SK-N-SH (cell line): Measurements from ENCODE around the gene DEPDC5. TPM values are rescaled to one million over a fixed set of nuclear protein-coding genes. Genes with fewer than 3 reads are reported as not detected.

ENCODE experiments used
- CTCF ChIA-PET: fragments of 300-600, 350-600 bp; formaldehyde crosslinking; extraction: SDS; loops from one replicate; lab custom pipeline; 2021; lab: Yijun Ruan, JAX
- POLR2A ChIA-PET: fragments of 350-600 bp; sonication (Branson Sonifier 250); formaldehyde crosslinking; extraction: SDS; loops from one replicate; lab custom pipeline; 2020; ENCODE audit warnings: antibody characterized with exemption, inconsistent platforms; lab: Yijun Ruan, JAX
- DNase-seq: peaks from one replicate; pipeline ENCODE4 v3.0.0; 2012
- H2AFZ ChIP-seq: fragments of 200-600 bp; sonication (generic); 2 replicates; pipeline ENCODE4 v1.8.1; 2016; ENCODE audit warnings: antibody characterized with exemption, mild to moderate bottlenecking, low read depth
- H3F3A ChIP-seq: fragments of 200-600 bp; sonication (generic); replicated peaks from 2 replicates; pipeline ENCODE3; 2016; ENCODE audit warnings: antibody characterized with exemption, mild to moderate bottlenecking; ENCODE audit not compliant: insufficient read depth
- H3K27ac ChIP-seq, 2 experiments: fragments of 200-500 bp in 1 of 2; fragments of 200-600 bp in 1 of 2; sonication (Bioruptor generic) in 1 of 2; sonication (generic), shearing (Covaris generic) in 1 of 2; 2 replicates each; pipeline versions ENCODE4 v1.5.1 to v1.6.1; 2014 to 2016; ENCODE audit warnings: low read depth in 2 of 2, inconsistent platforms in 1 of 2, low read length in 1 of 2, mild to moderate bottlenecking in 1 of 2, mixed read lengths in 1 of 2
- H3K27me3 ChIP-seq: fragments of 200-600 bp; sonication (generic), shearing (Covaris generic); 2 replicates; pipeline ENCODE4 v1.6.1; 2016; ENCODE audit warnings: mixed run types; ENCODE audit not compliant: insufficient read depth
- H3K36me3 ChIP-seq, 2 experiments: fragments of 200-500 bp in 1 of 2; fragments of 200-600 bp in 1 of 2; sonication (Bioruptor generic) in 1 of 2; sonication (generic) in 1 of 2; replicated peaks in 1 of 2; 2 replicates each; pipeline versions ENCODE3 to v1.5.1; 2014 to 2016; ENCODE audit warnings: low read length in 1 of 2, mild to moderate bottlenecking in 1 of 2; ENCODE audit not compliant: insufficient read depth in 2 of 2, control insufficient read depth in 1 of 2
- H3K4me1 ChIP-seq, 2 experiments: fragments of 200-500 bp in 1 of 2; fragments of 200-600 bp in 1 of 2; sonication (Bioruptor generic) in 1 of 2; sonication (generic), shearing (Covaris generic) in 1 of 2; 2 replicates each; pipeline versions ENCODE4 v1.5.1 to v1.6.1; 2014 to 2016; ENCODE audit warnings: low read depth in 1 of 2, low read length in 1 of 2, mixed run types in 1 of 2; ENCODE audit not compliant: insufficient read depth in 2 of 2, control insufficient read depth in 1 of 2
- H3K4me2 ChIP-seq: fragments of 200-600 bp; sonication (generic), shearing (Covaris generic); 2 replicates; pipeline ENCODE4 v1.6.1; 2017; ENCODE audit warnings: mixed run types
- H3K4me3 ChIP-seq, 2 experiments: fragments of 200-500 bp in 1 of 2; fragments of 200-600 bp in 1 of 2; sonication (Bioruptor generic) in 1 of 2; sonication (generic), shearing (Covaris generic) in 1 of 2; 2 replicates each; pipeline versions ENCODE4 v1.5.1 to v1.8.1; 2014 to 2016; ENCODE audit warnings: low read depth in 2 of 2, inconsistent platforms in 1 of 2, low read length in 1 of 2, mild to moderate bottlenecking in 1 of 2, mixed read lengths in 1 of 2, moderate library complexity in 1 of 2
- H3K79me2 ChIP-seq: fragments of 200-600 bp; sonication (generic); 2 replicates; pipeline ENCODE4 v1.8.1; 2017; ENCODE audit warnings: mild to moderate bottlenecking; ENCODE audit not compliant: insufficient read depth
- H3K9ac ChIP-seq: fragments of 200-600 bp; sonication (generic); 2 replicates; pipeline ENCODE4 v1.6.1; 2017; ENCODE audit warnings: mixed run types
- H3K9me2 ChIP-seq: fragments of 200-600 bp; sonication (generic); 2 replicates; pipeline ENCODE4 v1.6.1; 2017; ENCODE audit warnings: mixed run types
- H3K9me3 ChIP-seq: fragments of 200-600 bp; sonication (generic); 2 replicates; pipeline ENCODE4 v1.6.1; 2017; ENCODE audit warnings: mixed run types, mild to moderate bottlenecking, moderate library complexity
- H4K20me1 ChIP-seq: fragments of 200-600 bp; sonication (generic); 2 replicates; pipeline ENCODE4 v1.6.1; 2017; ENCODE audit warnings: mild to moderate bottlenecking, mixed run types; ENCODE audit not compliant: insufficient read depth
- EP300 ChIP-seq, 2 experiments: IDR thresholded peaks; 2 replicates each; pipeline versions ENCODE4 v1.4.0 to v1.6.1; 2012; ENCODE audit warnings: borderline replicate concordance in 1 of 2, low read depth in 1 of 2, low read length in 1 of 2
- FOSL2 ChIP-seq: IDR thresholded peaks from 2 replicates; pipeline ENCODE4 v1.4.0; 2012; ENCODE audit warnings: low read depth, mild to moderate bottlenecking, moderate library complexity, borderline replicate concordance
- FOXM1 ChIP-seq: IDR thresholded peaks from 2 replicates; pipeline ENCODE4 v1.4.0; 2012; ENCODE audit warnings: low read depth, mild to moderate bottlenecking
- GABPA ChIP-seq: IDR thresholded peaks from 2 replicates; pipeline ENCODE4 v1.4.0; 2012; ENCODE audit warnings: low read depth, mild to moderate bottlenecking
- GATA2 ChIP-seq: sonication (generic); formaldehyde crosslinking; IDR thresholded peaks from 2 replicates; pipeline ENCODE4 v1.5.0; 2020; ENCODE audit warnings: mild to moderate bottlenecking, missing genetic modification reagents
- MAX ChIP-seq: IDR thresholded peaks from 2 replicates; pipeline ENCODE4 v1.4.0; 2012; ENCODE audit warnings: low read depth
- MXI1 ChIP-seq: IDR thresholded peaks from 2 replicates; pipeline ENCODE4 v1.6.1; 2012; ENCODE audit warnings: mild to moderate bottlenecking, low read depth, low read length, improper control_type of control experiment
- NRF1 ChIP-seq: IDR thresholded peaks from 2 replicates; pipeline ENCODE4 v1.6.1; 2012; ENCODE audit warnings: low read depth, mild to moderate bottlenecking, low read length
- RFX5 ChIP-seq: IDR thresholded peaks from 2 replicates; pipeline ENCODE4 v1.6.1; 2012; ENCODE audit warnings: mild to moderate bottlenecking, improper control_type of control experiment, low read length
- SIN3A ChIP-seq: IDR thresholded peaks from 2 replicates; pipeline ENCODE4 v1.6.1; 2012; ENCODE audit warnings: low read depth, mild to moderate bottlenecking, low read length, moderate library complexity, borderline replicate concordance
- TEAD4 ChIP-seq: IDR thresholded peaks from 2 replicates; pipeline ENCODE4 v1.4.0; 2012; ENCODE audit warnings: mild to moderate bottlenecking, borderline replicate concordance; ENCODE audit not compliant: insufficient read depth
- WGBS: methylation state at CpG from one replicate; pipeline ENCODE4 v1.1.6; 2017; ENCODE audit warnings: low lambda C conversion rate; 5-methylcytosine and 5-hydroxymethylcytosine counted together
- polyA plus RNA-seq, 3 experiments: library from polyadenylated mRNA; depleted of rRNA; stranded (reverse); fragments of >200 nt; gene quantifications; 2 replicates each; pipeline ENCODE4 v1.2.3, GENCODE V29; 2012

The DEPDC5 gene
- polyA plus RNA-seq, 1 of the 3 experiments (the other 2 are of a cell fraction) = 7.8 TPM

GRCh38 chr22:31901388-31902137, 147.7 kb downstream of the DEPDC5 start:
- no peak overlapping the region for H3K4me2 ChIP-seq
- TF ChIP-seq FOXM1 (no peak), GABPA (no peak)
- WGBS = 91% methylated on average over 6 of the region's 6 CpGs
- no peaks in the 10 kb centered on the region for H4K20me1 ChIP-seq
- peaks cover 0 to 9% of the 10 kb centered on the region in 2 experiments; a peak in 1 of 4 replicates for H3K4me1 ChIP-seq
- H3K27ac ChIP-seq = no peak overlapping the region
- H2AFZ ChIP-seq = no peak overlapping the region
- H3K9me3 ChIP-seq = no peaks in the 10 kb centered on the region
- H3K27me3 ChIP-seq = no peaks in the 10 kb centered on the region
- H3K36me3 ChIP-seq = peaks cover 9 to 10% of the 10 kb centered on the region in 2 experiments
- no peaks in the 10 kb centered on the region for H3F3A ChIP-seq
- H3K9ac ChIP-seq = no peak overlapping the region
- no peak overlapping the region for H3K4me3 ChIP-seq
- H3K9me2 ChIP-seq = no peaks in the 10 kb centered on the region
- CTCF ChIA-PET = interaction anchor here (1.3 kb wide), 1 partner anchor 69 kb away, joined by 3 read pairs; no protein-coding TSS in a partner anchor
- no peaks in the 10 kb centered on the region for H3K79me2 ChIP-seq
- DNase-seq = no peak
- POLR2A ChIA-PET = interaction anchor here (0.6 kb wide), 1 partner anchor 8 kb away, joined by 3 read pairs; no protein-coding TSS in a partner anchor

- no peak overlapping the region for H3K4me2 ChIP-seq
- H3K27me3 ChIP-seq = no peaks in the 10 kb centered on the region
- POLR2A ChIA-PET = interaction anchor here (1.9 kb wide), 1 partner anchor 15 kb away, joined by 4 read pairs; no protein-coding TSS in a partner anchor
- no peaks in the 10 kb centered on the region for H3K4me1 ChIP-seq
- TF ChIP-seq NRF1 = no peak
- no peak for TF ChIP-seq RFX5
- no peak for TF ChIP-seq TEAD4
- no peak for TF ChIP-seq FOSL2
- TF ChIP-seq GABPA = no peak
- no peak for TF ChIP-seq MXI1
- no peak for TF ChIP-seq SIN3A
- TF ChIP-seq EP300 (IDR thresholded peaks at IDR 0.05; ENCODE audit: borderline replicate concordance in 1 of 2, low read depth in 1 of 2, low read length in 1 of 2) = no peak
- TF ChIP-seq GATA2 (CRISPR knock-in tag) = no peak
- TF ChIP-seq MAX = no peak
- H3K4me3 ChIP-seq = no peak overlapping the region
- WGBS = 96% methylated on average over 3 of the region's 3 CpGs
- H3K9me2 ChIP-seq = no peaks in the 10 kb centered on the region
- no peak overlapping the region for H2AFZ ChIP-seq
- DNase-seq = no peak
- H3K9me3 ChIP-seq = no peaks in the 10 kb centered on the region
- H3K36me3 ChIP-seq = peaks cover 10 to 16% of the 10 kb centered on the region in 2 experiments
- no peaks in the 10 kb centered on the region for H3F3A ChIP-seq
- CTCF ChIA-PET = no interaction called here
- no peak overlapping the region for H3K9ac ChIP-seq
- no peaks in the 10 kb centered on the region for H4K20me1 ChIP-seq
- no peaks in the 10 kb centered on the region for H3K79me2 ChIP-seq
- H3K27ac ChIP-seq = no peak overlapping the region
These were observed 150.8 kb downstream of the DEPDC5 start for GRCh38 chr22:31904651-31905050.
